BE2C (cell line): ENCODE results near the gene STRBP.

Experiments used
- DNase-seq: peaks from one replicate; pipeline ENCODE4 v3.0.0-alpha.2; 2020
- H3K27me3 ChIP-seq: fragments of 250-450 bp; sonication (Bioruptor Pico); 2 replicates; pipeline ENCODE4 v1.5.1; 2020; ENCODE audit warnings: mild to moderate bottlenecking
- H3K36me3 ChIP-seq: fragments of 250-450 bp; sonication (Bioruptor Pico); 2 replicates; pipeline ENCODE4 v1.5.1; 2020; ENCODE audit warnings: mild to moderate bottlenecking
- H3K4me1 ChIP-seq: fragments of 250-450 bp; sonication (Bioruptor Pico); 2 replicates; pipeline ENCODE4 v1.5.1; 2020
- H3K4me3 ChIP-seq: 2 replicates; pipeline ENCODE4 v1.5.1; 2011; ENCODE audit warnings: low read depth, low read length
- H3K9me3 ChIP-seq: fragments of 250-450 bp; sonication (Bioruptor Pico); 2 replicates; pipeline ENCODE4 v1.5.1; 2020
- CTCF ChIP-seq: IDR thresholded peaks from 2 replicates; pipeline ENCODE4 v1.5.1; 2012; ENCODE audit warnings: mild to moderate bottlenecking, low read depth, low read length

STRBP gene

DNA sequence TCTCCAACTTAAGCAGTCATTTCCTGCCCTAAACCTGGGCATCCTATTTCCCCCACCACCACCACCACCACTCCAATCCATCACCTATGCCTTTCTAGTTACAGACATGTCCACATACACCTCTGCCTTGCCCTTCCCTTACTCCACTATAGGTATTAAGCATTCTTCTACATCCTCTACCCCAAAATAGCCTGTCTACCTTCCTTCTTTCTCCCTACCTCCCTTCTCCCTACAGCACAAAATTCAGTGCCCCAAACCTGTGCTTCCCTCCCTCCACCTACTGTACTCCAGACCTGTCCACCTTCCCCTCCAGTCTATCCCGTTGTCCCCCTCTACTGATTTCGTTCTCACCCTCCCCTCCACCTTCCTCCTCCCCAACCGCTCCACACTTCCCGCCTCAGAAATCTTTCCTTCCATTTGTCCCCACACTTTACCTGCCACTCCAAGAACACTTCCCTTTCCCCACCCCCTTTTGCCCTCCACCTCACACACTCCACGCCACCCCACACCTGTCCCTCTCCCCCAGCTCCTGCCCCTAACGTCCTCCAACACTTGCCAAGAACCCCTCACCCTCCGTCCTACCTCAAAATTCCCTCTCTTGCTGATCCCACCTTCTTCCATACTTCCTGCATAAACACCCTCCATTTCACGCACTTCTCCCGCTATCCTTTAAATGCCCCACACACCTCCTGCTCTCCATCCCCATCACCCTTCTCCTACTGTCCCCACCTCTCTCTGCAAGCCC, 1.6 kb downstream of the STRBP start:
- no peak for TF ChIP-seq CTCF
- Histone ChIP-seq H3K4me3 (no peak overlapping the region; the same call in 1 of the 2 replicates), H3K27me3 (no peaks in the 10 kb centered on the region), H3K36me3 (no peaks in the 10 kb centered on the region), H3K9me3 (no peaks in the 10 kb centered on the region), H3K4me1 (no peaks in the 10 kb centered on the region)
- no peak for DNase-seq

DNA sequence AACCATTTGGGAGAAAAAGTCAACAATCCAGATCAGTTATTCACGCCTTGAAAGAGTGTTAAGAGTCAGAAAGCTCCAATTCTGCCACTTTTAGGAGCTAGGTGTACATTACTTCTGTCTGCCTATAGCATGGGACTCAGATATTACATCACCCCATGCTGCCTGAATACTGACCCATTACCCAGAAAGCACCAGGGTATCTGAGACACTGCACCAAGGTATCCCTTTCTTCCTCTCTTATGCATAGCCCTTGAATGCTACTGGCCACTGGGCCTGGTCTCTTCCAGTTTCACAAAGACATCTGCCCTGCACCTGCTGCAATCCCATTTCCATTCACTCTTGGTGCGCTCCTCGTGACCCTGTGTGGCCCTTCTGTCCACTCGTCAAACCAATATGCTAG, 2.6 kb downstream of the STRBP start:
- no peak for TF ChIP-seq CTCF
- peaks cover 2% of the 10 kb centered on the region; the same call in 1 of the 2 replicates for H3K4me1 ChIP-seq
- H3K27me3 ChIP-seq = no peaks in the 10 kb centered on the region
- H3K36me3 ChIP-seq = no peaks in the 10 kb centered on the region
- no peak for DNase-seq
- H3K4me3 ChIP-seq = no peak overlapping the region
- no peaks in the 10 kb centered on the region for H3K9me3 ChIP-seq

DNA sequence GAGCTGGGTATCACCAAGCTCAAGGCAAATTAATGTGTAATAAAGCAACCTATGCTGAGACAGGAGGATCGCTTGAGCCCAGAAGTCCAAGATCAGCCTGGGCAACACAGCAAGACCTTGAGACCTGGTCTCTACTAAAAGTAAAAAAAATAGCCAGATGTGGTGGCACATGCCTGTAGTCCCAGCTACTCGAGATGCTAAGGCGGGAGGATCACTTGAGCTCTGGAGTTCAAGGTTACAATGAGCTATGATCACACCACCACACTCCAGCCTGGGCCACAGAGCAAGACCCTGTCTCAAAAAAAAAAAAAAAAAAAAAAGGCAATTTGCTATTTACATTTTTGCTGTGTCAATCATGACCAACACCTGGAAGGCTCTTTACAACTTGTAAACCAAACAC, 5.2 kb downstream of the STRBP start:
- peaks cover 3% of the 10 kb centered on the region; the same call in 1 of the 2 replicates for H3K4me1 ChIP-seq

GRCh38 chr9:123262338-123262737, 6.0 kb downstream of the STRBP start:
- no peak overlapping the region for H3K4me3 ChIP-seq
- peaks cover 3% of the 10 kb centered on the region; the same call in 1 of the 2 replicates for H3K4me1 ChIP-seq
- H3K36me3 ChIP-seq = no peaks in the 10 kb centered on the region
- no peaks in the 10 kb centered on the region for H3K9me3 ChIP-seq
- no peak for TF ChIP-seq CTCF
- H3K27me3 ChIP-seq = no peaks in the 10 kb centered on the region
- DNase-seq = no peak

More for the DNA sequence above, 5.2 kb downstream of the STRBP start:
- H3K27me3 ChIP-seq = no peaks in the 10 kb centered on the region
- no peaks in the 10 kb centered on the region for H3K9me3 ChIP-seq
- no peak for DNase-seq
- H3K36me3 ChIP-seq = no peaks in the 10 kb centered on the region
- TF ChIP-seq CTCF = no peak
- no peak overlapping the region for H3K4me3 ChIP-seq

- Histone ChIP-seq H3K27me3 (no peaks in the 10 kb centered on the region), H3K9me3 (no peaks in the 10 kb centered on the region), H3K4me3 (no peak overlapping the region), H3K4me1 (peaks cover 3% of the 10 kb centered on the region; the same call in 1 of the 2 replicates), H3K36me3 (no peaks in the 10 kb centered on the region)
- no peak for DNase-seq
- TF ChIP-seq CTCF = no peak
Measured at GRCh38 chr9:123261006-123261677, 7.2 kb downstream of the STRBP start.

GRCh38 chr9:123260340-123260739, 8.0 kb downstream of the STRBP start:
- H3K4me3 ChIP-seq = no peak overlapping the region
- peaks cover 3% of the 10 kb centered on the region; the same call in 1 of the 2 replicates for H3K4me1 ChIP-seq
- no peak for DNase-seq
- H3K27me3 ChIP-seq = no peaks in the 10 kb centered on the region
- no peaks in the 10 kb centered on the region for H3K9me3 ChIP-seq
- no peaks in the 10 kb centered on the region for H3K36me3 ChIP-seq
- no peak for TF ChIP-seq CTCF
